NCI-H2029 (cell line): ENCODE data around the gene COPS8.

Source experiments
- DNase-seq: peaks from one replicate; lab custom pipeline; 2025; lab: John Stamatoyannopoulos, UW

The COPS8 gene

GRCh38 chr2:237064203-237065070, 21.3 kb upstream of the COPS8 start:
- DNase-seq: no peak

DNA sequence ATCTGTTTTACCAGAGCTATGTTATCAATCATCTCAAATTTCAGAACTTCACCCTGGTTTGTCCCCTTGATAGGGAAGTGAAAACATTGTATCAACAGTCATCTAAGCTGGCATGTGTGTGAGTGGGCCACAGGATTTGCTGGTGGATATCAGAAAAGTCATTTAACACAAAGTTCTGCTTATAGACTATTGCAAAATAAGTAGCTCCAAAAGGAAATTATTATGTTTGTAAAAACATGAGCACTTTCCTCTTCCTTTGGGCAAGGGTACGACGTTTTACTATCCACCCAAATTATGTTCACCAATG, 20.7 kb upstream of the COPS8 start:
- no peak for DNase-seq

DNA sequence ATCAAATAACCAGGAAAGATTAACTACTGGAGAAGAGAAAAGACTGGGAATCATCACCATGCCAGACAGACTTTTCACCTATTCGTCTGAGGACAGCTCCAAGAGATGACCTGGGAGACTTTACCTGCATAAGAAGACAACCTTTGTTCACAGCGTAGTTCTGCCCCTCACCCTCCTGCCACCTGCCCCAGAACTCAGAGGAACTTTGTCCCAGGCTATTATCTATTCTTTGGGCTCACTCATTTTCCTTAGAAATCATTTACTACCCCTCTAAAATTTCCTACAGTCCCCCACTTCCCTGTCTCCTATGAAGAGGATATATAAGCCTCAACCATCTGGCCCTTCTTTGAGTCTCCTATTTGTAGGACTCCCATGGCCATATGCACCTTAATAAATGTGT, 19.3 kb upstream of the COPS8 start:
- DNase-seq: no peak

DNA sequence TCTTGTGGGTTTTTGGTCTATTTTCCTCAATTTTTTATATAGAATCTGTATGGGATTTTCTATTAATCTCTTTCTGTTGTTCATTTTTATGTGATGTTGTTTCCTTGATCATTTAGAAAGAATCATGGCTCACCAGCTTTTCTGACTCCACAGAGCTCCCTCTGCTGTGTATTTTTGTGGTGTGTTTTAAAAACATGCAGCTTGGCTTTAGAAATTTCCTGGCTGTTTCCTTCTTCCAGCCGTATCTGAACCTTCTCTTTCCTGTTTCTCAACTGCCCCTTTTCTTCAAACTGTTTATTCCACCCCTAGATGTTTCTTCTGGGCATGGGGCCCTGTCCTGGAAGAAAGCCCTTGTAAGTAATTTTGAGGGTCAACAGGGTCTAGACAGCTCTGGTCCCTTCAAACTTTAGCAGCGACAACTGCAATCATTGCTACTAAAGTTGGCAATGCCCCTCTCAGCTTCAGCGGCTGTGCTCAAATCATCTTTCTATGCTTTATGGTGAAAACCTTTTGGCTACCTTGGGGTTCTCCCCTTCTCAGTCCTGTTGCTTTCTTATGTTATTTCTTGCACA, 17.6 kb upstream of the COPS8 start:
- no peak for DNase-seq

DNA sequence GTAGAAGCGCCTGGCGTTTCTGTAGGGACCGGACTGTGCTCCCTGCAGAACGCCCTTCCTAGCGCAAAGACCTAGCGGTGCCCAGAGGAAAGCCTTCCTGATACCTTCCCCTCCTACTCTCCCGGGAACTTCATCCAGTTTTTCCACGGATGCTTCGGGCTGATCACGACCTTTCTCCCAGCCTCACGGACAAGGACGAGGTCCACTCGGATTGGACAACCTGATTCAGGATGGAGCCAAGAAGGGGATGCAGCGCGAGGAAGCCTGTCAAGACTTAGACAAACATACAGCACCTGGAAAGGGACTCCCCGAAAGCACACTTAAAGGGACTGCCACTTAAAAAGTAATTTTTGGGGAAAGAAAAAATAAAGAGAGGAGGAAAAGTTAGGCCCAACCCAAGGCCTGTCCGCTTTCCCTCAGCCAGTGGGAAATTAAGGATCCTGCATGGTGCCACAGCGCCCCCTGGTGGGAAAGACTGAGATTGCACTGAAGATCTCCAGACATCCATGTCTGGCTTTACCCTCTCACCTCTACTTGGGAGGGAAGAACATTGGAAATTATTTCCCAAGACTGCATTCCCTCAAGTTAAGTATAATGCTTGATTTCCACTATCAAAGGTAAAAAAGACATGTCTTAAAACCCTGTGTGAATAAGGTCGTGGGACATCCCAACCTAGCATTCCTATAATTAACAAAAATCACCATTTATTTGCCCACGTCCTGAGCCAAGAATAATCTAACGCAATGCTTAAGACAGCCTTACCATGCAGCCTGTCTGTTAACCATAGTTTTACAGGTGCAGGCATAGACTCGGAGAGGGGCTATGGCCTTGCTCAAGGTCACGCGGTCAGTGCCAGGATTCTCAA, 13.4 kb upstream of the COPS8 start:
- peak; percentile 16 for DNase-seq

DNA sequence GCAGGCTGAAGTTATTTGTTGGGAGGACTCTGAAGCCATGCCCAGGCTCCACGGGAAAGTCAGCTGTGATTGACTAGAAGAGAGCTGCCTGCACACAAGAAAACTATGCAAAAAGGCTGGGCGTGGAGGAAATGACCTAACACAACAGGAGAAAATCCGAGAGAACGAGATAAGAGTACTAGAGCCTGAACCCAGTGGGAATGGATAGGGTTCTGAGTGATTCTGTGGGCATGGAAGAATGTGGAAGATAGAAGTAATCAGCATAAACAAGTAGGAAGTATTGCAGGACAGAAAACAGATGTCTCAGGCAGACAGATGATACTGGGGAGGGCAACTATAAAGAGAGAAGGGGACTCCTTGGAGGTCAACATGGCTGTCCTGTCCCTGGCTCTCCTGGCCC, 12.1 kb upstream of the COPS8 start:
- no peak for DNase-seq

- DNase-seq: no peak
Observed at GRCh38 chr2:237074211-237074993, 11.3 kb upstream of the COPS8 start.

GRCh38 chr2:237075749-237076599, 9.7 kb upstream of the COPS8 start:
- DNase-seq: peak; percentile 56

- no peak for DNase-seq
Observed at GRCh38 chr2:237081596-237081995, 4.1 kb upstream of the COPS8 start.

DNA sequence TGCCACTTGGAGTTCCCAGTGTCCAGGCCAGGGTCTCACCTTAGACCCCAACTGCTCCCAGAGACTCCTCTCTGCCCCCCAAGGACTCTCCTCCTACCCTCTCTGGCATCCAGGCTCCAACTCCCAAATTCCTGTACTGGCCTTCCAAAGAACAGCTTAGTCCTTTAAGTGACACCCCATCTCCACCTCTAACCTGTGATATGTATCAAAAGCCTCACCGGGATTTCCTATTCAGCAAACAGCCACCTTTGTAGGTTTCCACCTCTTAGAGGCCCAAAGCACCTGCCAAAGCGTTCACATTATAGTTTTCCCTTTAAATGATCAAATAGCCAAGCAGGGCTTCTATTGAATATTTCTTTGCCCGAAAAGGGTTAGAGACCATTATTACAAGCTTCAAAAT, 2.7 kb upstream of the COPS8 start:
- DNase-seq: no peak

DNA sequence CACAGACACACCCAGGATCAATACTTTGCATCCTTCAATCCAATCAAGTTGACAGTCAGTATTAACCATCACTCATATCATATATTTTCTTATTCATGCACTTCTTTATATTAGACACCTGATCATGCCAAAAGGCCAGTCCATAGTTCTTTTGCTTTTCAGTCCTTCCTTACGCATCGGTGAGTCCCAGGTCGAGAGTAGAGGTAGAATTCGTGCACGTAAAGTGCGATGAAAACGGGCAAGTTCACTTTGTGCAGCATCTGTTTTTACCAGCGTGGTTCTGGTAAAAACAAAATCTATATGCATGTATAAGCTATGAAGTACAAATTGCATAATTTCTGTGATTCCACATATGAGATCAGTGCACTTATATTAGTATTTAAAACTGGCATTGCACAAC, 1.2 kb upstream of the COPS8 start:
- no peak for DNase-seq

GRCh38 chr2:237090906-237091305, 5.2 kb downstream of the COPS8 start:
- DNase-seq: no peak

DNA sequence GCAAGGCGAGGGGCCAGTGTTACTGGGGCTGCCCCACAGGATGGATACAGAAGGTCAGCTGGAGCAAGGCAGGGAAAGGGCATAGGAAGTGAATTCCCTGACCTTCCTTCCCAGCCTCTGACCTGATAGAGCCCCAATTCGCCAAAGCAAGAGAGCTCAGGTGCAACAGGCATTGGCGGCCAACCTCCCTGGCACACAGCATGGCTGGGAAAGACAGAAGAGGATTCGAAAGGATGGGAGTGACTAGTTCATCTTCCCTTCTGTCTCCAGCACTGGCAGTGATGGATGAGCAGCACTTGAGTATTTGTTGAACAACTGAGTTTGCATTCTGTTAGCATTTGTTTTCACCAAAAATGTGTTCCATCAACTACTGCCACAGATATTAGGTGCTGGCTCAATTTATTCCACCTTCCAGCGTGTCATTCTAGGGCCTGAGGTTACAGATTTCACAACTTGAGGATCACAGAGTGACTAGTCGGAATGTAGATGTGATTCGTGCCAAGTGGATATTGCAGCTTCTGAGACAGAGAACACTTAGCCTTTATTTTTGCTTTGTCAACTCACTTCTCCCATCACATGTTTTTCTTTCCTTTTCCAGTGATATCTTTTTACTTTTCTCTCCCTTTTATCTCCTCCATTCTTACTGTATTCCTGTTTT, 6.2 kb downstream of the COPS8 start:
- DNase-seq: no peak

- DNase-seq: no peak
Observed at GRCh38 chr2:237092506-237092905, 6.8 kb downstream of the COPS8 start.

DNA sequence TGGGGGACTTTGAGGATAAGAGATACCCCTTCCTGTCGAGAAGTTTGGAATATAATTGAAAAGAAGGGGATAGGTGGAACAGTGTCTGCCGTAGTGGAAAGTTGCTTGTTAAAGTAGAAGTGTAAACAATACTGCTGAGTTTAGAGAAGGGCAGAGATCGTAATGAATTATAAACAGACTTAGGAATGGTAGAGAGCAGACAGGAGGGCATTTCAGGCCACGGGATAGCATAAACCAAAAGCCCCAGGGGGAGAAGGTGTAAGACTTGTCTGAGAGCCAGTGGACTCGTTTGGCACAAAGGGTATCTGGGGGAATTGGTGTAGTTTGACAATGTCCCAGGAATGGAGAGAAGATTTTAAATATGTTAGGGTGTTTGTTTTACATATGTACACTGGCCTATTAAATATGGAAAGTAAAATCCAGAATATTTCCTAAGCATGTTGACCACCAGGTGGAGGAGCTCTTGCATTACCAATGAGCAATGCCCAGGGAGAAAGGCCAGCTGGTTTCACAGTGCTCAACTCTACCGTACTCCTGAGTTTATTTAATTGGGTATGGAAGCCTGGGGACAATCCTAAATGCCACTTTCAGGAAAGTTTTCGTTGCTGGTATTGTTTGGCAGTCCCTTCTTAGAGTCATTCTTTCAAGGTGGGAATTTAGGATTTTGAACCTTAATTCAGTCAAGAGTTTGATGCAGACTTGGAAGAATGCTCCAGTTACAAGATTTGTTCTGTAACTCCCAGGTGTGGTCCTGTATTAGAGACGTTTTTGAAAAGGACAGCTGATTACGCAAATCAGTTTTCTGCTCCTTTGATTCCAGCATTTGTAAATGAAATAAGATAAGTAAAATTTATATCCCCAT, 7.5 kb downstream of the COPS8 start:
- DNase-seq: peak; percentile 10

- no peak for DNase-seq
Observed at GRCh38 chr2:237096201-237096600, 10.5 kb downstream of the COPS8 start.

GRCh38 chr2:237096911-237097310, 11.2 kb downstream of the COPS8 start:
- DNase-seq: no peak

DNA sequence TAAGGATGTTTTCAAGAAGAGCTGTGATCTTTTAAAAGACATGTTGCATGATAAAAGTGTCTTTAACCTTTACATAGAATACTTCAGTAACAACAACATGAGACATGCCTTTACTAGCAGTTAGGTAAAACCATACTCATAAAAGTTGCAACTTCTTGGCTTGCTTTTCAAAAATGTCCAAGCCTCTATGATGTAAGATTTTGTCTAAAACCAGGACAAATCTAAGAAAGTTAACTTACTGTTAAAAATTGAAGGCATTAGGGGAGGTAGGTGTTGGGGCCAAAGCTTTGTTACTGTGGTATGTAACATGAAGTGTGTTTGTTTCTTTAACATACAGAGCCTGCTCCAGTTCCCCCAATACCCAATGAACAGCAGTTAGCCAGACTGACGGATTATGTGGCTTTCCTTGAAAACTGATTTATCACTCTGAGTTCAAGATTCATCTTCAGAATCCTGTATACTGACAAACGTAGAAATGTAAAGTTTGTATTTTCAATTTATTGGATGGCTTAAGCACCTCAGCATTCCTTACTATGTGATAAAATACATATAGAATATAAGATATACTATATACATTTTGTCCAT, 11.7 kb downstream of the COPS8 start:
- no peak for DNase-seq
